GM19023 (cell line): ENCODE results near the gene NKG7.
A peak's percentile ranks its signal among the peaks of the same experiment; 100 is the strongest.
"Not testable (repeated sequence)": the region's sequence is repeated elsewhere in the genome, so short reads cannot be mapped to it uniquely, and the experiment has no call there.

Source experiments
- ATAC-seq: cut with Tn5 transposase; IDR thresholded peaks from one replicate; pipeline ENCODE4 v1.9.1; 2021; ENCODE audit warnings: mild to moderate bottlenecking, moderate library complexity; ENCODE audit not compliant: unreplicated experiment

The NKG7 gene, protein sequence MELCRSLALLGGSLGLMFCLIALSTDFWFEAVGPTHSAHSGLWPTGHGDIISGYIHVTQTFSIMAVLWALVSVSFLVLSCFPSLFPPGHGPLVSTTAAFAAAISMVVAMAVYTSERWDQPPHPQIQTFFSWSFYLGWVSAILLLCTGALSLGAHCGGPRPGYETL

DNA sequence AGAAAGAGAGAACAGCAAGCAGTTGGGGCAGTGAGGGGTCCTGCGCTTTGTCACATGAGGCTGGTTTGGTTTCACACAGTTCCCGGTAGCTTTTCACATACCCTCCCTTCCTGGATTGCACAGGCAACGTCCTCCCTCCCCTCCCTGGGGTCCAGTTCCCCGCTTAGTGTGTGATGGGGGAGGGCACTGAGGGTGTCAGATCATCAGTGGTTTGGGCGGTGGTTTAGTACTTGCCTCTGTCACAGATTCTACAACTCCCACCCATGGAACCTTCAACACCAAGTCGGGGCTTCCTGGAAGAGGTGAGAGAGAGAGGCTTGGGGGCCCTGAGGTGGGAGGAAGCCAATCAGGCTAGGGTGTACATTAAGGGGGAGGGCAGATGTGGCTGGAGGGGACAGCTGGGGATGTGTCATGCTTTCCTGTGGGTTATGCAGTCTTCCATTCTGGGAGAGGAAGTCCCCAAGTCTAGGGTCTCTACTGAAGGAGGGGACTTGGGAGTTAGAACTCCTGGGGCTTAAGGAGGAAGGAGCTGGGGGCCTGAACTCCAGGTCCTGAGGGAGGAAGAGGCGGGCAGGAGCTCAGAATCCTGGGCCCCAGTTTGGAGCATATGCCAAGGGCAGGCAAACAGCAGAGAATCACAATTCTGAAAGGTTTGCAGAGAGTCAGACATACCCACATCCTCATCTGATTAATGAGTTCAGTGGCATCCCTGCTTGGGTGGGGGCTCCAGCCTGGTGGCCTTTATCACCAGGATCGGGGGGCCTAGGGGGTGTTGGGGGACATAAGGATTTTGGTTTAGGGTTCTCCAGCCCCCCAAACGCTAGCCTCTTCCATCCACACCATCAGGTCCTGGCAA, at the start of gene NKG7:
NKG7 (minus strand) TSS at position 6 of the 856 bp plus-strand sequence. CDS start 119 bp downstream, outside the sequence.
- no peak for ATAC-seq

DNA sequence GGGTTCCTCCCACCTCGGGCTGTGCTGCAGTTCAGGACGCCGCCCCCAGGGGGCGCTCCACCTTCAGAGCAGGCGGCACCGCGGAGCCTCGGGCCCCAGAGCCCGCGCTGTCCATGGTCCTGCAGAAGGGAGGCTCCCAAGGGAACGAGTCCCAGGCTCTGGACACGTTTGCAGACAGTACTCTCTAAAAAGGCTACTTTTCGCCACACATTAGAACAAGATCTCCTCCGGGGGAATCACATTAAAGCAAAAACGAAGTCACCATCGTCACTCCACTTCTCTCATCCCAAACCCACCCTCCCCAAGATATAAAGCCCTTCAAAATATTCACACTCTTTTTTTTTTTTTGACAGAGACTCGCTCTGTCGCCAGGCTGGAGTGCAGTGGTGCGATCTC, 49.6 kb upstream of the NKG7 start:
- no peak for ATAC-seq

DNA sequence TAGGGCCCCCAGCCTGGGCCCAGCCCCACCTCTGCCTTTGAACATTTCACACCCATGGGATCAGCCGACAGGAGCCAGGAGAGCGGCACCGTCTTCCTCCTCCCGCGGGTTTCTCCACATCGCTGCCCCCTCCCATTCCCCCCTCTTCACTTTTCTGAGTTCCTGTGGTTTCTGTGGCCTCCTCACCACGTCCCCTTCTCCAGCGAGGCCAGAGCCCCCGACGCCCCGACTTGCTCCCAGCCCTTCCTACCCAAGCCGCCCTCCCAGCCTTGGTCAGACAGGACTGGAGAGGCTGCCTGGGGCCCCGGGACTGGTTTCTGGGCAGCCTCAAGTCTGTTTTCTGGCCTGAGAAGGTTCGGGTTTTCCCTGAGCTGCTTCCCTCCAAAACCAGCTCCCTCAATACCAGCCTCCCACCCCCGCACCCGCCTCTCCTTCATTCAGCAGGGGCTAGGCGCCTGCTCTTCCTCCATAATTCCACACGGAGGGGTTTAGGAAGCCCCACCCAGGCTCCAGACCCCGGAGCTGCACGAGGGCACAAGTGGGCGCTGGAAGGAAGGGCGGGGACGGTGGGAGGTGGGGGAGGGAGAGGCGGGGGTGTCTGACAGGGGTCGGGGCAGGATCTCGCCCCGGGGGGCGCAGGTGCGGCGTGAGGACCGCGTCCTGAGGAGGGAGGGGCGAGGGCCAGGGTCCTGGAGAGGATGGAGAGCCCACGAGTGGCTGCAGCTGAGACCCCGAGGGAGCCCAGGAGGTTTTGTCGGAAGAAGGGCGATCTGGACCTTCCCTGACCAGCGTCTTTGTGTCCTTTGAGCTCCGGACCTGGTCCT, 49.0 kb upstream of the NKG7 start:
- no peak for ATAC-seq

DNA sequence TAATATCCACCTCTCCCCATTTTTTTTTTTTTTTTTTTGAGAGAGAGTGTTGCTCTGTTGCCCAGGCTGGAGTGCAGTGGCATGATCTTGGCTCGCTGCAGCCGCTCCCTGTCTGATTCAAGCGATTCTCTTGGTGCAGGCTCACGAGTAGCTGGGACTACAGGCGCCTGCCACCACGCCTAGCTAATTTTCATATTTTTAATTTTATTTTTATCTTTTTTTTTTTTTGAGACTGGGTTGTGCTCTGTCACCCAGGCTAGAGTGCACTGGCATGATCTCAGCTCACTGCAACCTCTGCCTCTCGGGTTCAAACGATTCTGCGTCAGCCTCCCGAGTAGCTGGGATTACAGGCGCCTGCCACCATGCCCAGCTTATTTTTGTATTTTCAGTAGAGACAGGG, 48.1 kb upstream of the NKG7 start:
- ATAC-seq = not testable (repeated sequence)

DNA sequence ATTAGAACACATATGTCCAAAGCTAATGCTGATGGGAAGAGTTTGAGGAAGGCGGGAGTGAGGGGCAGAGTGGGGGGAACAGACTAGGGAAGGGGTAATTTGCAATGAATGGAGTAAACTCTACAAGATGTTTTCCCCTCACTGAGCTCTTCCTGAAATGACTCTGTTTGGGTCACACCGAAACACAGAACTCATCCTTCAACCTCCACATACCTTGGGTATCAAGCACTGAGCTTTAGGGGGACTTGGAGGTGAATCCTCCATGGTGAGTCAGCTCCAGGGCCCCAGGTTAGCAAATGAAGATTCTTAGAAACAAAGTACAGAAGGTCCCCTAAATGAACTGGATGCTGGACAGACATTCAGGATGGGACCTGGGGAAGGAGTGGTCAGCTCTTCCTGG, 46.3 kb upstream of the NKG7 start:
- ATAC-seq = no peak

DNA sequence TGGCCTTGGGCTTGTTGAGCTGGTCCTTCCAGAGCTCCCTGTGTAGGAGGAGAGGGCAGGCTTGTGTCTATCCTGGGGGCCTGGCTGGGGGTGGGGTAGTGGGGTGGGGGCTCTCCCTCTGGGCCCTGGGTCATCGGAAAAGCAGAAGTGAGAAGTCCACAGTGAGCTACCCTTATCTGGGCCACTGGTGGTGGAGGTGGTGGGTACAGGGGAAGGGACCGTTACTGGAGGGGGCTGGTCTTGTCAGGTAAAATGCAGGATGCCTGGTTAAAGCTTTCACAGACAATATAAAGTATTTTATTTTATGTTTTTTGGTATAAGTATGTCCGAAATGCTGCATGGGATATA, 45.3 kb upstream of the NKG7 start:
- ATAC-seq = peak; percentile 24

DNA sequence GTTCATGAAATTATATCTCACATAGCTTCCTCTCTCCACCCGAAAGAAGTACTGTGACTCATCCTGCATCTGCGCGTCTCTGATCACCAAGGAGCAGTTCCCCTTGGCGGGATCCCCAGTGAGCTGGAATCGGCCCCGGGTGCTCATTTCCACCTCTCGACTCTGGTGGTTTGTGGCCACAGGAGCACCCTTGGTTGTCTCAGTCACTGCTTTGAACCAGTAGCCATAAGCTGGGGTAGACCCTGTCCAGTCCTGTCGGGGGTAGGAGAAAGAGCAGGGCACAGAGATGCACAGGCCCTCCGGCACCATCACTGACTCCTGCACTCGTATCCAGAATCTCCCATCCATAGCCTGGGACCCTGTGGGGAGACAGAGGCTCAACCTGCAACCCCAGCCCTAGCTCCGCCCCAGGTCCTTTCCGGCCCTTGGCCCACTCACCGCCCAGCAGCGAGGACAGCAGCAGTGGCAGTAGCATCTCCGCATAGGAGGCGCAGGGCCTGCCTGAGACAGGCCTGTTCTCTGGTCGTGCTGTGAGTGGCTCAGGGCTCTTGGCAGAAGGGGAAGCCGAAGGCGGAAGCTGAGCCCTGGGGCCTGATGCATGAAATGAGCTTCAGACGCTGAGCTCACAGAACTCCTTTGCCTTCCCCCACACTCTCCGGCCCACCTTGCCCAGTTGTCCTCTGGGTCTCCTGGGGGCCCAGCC, 44.8 kb upstream of the NKG7 start, which contains the start of gene SIGLEC10:
SIGLEC10 (minus strand) TSS at position 536 of the 703 bp plus-strand sequence; CDS start at position 475, 61 bp downstream.
- ATAC-seq = peak; percentile 70

DNA sequence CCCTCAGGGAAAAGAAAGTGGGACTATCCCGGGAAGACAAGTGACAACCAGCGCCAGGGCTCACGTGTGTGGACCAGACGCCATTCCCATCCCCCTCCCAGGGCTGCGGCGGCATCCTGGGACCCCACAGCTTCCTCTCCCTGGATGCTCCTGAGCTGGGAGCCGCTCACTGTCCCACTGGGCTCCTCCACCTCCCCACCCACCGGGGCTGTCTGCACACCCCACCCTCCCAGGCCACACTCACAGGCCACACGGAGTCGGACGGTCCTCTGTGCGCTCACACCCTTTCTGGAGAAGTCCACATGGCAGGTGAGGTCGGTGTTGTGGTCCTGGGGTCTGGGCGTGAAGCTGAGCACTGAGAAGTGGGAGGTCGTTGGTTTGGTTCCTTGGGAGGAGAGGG, 44.0 kb upstream of the NKG7 start:
- ATAC-seq = not testable (repeated sequence)

DNA sequence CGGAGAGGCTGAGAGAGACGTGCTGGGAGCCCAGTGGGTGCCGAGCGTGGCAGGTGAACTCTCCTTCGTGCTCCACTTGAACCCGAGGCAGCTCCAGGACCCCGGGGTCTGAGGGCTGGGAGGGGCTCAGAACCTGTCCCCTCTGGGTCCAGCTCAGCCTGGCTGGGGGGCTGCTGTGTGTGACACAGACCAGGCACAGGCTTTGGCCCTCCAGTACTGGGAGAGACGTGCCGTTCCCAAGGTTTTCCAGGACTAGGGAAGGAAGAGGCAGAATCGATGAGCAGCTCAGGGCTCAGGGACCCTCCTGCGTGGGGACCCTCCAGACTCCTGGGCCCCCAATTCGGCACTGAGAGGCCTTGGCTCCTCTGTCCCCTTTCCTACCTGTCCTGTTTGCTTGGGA, 42.7 kb upstream of the NKG7 start:
- ATAC-seq = no peak

DNA sequence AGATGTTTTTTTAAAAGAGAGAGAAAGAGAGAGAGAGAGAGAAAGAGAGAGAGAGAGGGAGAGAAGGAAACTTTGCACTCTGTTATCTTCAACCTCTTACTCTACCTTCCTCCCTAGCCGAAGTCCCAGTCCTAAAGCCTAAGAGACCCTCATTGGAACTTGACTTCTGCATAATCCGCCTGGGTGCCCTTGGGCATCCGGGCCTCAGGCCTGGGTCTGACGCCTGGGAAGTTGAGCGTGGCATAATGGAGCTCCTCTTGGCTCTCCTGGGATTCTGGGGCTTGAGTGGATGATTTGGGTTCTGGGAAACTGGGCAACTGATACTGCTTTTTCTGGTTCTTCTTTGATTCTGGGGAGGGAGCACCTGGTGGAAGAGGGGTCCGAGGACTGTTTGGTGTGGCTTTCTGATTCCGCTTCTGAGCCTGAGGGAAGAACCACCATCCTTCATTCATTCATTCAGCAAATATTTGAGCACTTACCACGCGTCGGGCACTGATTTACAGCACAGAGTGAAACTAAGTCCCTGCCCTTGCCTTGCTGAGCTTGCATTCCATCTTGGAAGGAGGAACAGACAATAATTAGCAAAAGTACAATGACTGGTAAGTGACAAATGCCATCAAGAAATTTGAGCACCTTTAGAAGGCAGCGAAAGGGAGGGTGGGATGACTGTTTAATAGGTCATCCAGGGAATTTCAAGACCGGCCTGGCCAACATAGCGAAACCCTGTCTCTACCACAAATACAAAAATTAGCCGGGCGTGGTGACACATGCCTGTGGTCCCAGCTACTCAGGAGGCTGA, 38.7 kb upstream of the NKG7 start:
- ATAC-seq = no peak

DNA sequence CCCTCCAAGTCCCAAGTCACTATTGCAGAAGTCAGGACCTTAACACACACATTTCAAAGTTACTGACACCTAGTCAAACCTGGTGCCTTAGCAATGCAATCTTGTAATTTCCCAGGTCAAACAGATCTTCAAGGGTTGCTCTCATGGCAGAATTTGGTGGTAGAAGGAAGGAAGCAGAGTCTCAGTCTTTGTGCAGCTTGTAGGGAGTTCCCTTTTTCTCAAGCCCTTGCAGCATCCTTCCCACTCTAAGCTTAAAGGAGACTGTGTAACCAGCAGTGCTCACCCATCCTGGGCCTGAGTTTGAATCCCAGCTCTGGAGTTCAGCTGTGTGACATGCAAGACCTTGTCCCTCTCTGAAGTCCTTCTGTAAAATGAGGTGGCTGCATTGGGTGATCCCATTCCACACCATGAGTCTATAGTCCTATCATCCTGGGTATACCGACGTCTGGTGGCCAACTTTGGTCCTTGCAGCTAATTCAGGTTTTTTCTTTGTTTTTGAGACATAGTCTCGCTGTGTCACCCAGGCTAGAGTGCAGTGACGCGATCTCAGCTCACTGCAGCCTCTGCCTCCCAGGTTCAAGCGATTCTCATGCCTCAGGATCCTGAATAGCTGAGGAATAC, 35.2 kb upstream of the NKG7 start:
- ATAC-seq = no peak

DNA sequence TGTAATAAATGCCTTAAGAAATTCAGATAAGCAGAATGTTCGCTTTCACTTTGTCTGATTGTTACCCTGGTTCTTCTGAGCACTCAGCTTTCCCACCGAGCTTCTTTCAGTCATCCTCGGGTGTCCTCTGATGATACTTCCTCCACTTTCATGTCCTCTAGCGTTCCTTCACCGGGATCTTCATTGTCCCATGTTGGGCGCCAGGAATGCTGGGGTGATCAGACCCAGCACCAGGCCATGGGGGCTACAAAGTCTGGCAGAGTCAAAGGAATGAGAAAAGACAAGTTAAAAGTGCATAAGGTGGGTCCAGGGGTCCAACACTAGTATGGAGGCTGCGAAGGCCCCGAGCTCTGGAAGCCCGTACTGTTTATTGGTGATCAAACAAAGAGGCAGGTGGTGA, 29.7 kb upstream of the NKG7 start:
- ATAC-seq = no peak

DNA sequence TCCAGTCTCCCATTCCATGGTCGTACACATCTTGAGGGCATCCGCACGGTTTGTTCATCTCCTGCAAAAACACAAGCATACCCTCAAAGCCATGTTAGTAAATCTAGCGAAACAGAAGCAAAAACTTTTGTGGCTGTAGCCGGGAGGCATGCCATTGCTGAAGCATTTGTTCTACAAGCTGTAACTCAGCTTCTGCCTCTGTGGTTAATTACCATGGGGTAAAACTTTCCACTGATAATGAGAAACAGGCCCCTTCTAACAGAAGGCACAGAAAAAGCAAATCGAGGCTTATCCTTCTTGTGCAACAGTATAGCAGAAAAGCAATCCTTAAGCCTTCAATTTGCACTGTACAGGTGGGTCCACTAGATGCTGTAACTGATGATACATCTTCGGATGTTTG, 27.5 kb upstream of the NKG7 start:
- not testable (repeated sequence) for ATAC-seq

DNA sequence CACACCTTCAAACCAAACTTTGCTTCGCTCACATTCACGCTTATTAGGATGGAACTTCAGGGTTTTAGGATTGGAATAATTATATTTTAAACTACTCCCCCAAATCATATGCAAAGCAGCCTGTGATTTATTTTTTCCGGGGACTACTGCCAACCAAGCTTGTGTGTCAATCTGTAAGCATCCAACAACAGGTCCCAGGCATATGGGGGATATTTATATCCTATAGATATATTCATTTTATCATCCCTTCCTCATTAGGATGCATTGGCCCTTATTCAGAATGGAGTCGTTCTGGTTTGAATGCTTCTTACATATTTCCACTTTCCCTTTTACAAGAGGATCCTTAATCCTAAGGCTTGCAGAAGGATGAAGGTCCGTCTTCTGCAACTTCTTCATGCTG, 26.8 kb upstream of the NKG7 start:
- ATAC-seq = no peak

DNA sequence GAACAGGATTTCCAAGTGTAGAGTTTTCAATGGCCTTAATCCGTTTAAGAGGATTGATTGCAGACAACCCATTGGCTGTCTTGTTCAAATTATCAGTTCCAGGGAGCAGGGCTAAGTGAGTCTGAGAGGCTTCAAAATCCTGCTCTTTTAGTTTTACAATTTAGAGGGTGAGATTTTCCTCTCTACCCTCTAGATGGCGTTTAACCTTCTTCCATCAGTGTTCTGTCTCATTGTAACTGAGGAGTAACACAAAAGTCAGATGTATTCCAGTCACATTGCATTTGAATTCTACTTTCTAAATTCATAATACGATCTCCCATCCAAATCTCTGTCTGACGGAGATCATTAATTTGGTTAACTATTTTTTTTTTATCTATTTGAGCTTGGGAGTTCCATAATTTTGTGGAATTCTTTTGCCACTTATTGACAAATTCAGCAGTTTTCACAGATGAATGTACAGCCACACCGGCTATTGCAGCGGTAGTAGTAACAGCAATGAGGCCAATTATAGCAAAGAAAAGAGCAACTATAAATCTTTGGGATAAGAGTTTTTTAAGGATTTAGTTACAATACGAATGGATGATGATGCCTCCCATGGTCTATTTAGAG, 25.7 kb upstream of the NKG7 start:
- no peak for ATAC-seq

DNA sequence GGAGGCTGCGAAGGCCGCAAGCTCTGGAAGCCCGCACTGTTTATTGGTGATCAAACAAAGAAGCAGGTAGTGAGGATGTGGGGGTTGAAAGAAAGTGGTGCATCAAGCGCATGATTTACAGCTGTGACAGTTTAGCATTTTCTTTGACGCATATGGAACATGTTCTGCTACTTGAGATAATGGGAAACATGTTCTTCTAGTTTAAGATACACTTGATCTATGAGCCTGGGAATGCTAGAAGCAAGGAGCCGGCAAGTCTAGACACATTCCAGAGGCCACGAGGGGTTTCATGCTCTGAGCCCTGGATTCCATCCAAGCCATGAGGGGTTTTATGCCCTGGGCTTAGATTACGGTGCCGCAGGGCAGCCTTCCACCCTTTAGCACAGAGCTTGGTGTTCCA, 25.0 kb upstream of the NKG7 start:
- not testable (repeated sequence) for ATAC-seq

DNA sequence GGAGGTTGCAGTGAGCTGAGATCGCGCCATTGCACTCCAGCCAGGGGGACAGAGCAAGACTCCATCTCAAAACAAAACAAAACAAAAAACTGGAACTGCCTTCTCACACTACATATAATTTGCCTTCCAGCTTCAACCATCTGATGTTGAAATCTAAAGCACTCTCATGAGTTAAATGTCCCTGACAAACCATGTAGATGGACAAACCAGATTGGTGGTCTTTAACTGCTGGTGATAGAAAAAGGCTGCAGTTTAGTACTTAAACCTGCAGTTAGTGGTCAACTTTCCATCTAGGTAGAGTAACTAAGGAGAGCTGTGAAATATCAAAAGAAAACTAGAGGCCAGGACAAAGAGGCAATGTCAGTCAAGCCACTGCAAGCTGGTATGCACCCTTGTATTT, 23.7 kb upstream of the NKG7 start:
- no peak for ATAC-seq

DNA sequence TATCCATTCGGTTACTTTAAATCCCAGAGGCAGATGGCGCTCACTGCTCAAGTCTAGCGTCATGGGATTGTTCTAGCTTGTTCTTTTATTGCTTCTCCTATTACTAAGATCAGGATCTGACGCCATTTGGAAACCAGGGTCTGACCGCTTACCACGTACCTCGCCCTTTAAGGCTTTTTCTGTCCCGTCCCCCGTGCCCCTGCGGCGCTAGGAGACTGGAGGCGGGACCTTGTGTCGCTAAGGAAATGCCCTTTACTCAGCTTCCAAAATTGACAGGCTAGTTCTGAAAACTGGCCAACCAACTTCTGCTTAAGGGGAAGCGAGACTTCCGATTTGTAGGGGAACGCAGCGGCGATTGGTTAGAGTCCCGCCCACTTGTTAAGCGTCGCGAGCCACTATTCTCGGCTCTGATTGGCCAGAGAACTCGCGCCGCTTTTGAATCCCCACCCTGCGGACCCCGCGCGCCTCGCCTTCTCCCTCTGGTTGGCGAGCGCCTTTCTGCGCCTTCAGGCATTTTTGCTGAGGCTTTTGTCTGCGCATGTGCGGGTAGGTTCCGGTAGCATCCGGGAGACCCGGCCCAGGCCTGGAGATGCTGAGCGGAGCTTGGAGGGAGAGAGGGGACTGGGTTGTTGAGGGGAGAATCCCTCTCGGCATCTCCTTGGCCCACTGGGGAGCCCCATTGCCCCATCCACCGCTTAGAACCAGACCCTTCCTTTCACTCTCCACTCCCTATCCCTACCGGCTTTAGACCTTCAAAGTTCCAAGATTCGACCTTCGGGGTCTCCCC, 21.8 kb upstream of the NKG7 start:
- peak; percentile 92 for ATAC-seq

DNA sequence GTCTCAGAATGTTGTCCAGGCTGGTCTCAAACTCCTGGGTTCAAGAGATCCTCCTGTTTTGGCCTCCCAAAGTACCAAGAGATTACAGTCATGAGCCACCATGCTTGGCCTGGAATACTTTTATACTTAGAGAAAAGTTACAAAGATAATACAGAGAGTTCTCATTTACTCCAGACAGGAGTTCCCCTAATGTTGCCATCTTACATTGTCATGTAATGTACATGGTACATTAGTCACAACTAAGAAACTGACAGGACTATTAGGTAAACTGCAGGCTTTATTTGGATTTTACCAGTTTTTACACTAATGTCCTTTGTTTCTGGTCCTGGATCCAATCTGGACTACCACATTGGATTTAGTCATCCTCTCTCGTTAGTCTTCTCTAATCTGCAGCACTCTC, 20.2 kb upstream of the NKG7 start:
- no peak for ATAC-seq
